Measurements from ENCODE around the gene CYP46A1. TPM values are rescaled to one million over a fixed set of nuclear protein-coding genes. Genes with fewer than 3 reads are reported as not detected.
"Not testable (repeated sequence)": the region's sequence is repeated elsewhere in the genome, so short reads cannot be mapped to it uniquely, and the experiment has no call there.

The CYP46A1 gene
- total and polyA plus RNA-seq, 4 donors = 0.14 to 0.92 (median 0.48) TPM

GRCh38 chr14:99637624-99638023 lies 46.5 kb upstream of the CYP46A1 start:
- TF ChIP-seq MAX (IDR thresholded peaks at IDR 0.05) = no peak
- no peaks in the 10 kb centered on the region for H3K9me3 ChIP-seq (ENCODE audit: control insufficient read depth in 4 of 4, low read length in 3 of 4)
- H3K4me1 ChIP-seq (ENCODE audit: control insufficient read depth in 4 of 4, insufficient read depth in 4 of 4, low read length in 3 of 4) = no peaks in the 10 kb centered on the region
- 90% methylated on average over 7 of the region's 7 CpGs for WGBS
- no peak overlapping the region for H3K4me3 ChIP-seq (ENCODE audit: low read depth in 1 of 3, low read length in 3 of 3)
- no peak overlapping the region for H3K9ac ChIP-seq (ENCODE audit: low read depth in 1 of 2, low read length in 2 of 2)
- no peak overlapping the region for H3K27ac ChIP-seq (ENCODE audit: low read depth in 1 of 2, low read length in 2 of 2)
- H3K36me3 ChIP-seq (ENCODE audit: control insufficient read depth in 4 of 4, insufficient read depth in 3 of 4, low read depth in 1 of 4, low read length in 3 of 4) = no peaks in the 10 kb centered on the region
- H3K27me3 ChIP-seq (ENCODE audit: control insufficient read depth in 4 of 4, insufficient read depth in 4 of 4, low read length in 3 of 4) = no peaks in the 10 kb centered on the region
- no peak for DNase-seq (ENCODE audit: low spot score)

- H3K9ac ChIP-seq (ENCODE audit: low read depth in 1 of 2, low read length in 2 of 2); DNase-seq (ENCODE audit: low spot score); H3K9me3 ChIP-seq (ENCODE audit: control insufficient read depth in 4 of 4, low read length in 3 of 4); H3K27me3 ChIP-seq (ENCODE audit: control insufficient read depth in 4 of 4, insufficient read depth in 4 of 4, low read length in 3 of 4); H3K4me3 ChIP-seq (ENCODE audit: low read depth in 1 of 3, low read length in 3 of 3); H3K27ac ChIP-seq (ENCODE audit: low read depth in 1 of 2, low read length in 2 of 2); H3K36me3 ChIP-seq (ENCODE audit: control insufficient read depth in 4 of 4, insufficient read depth in 3 of 4, low read depth in 1 of 4, low read length in 3 of 4): not testable (repeated sequence)
- WGBS = 92% methylated on average over 5 of the region's 5 CpGs
- peaks cover 2 to 12% (median 7%) of the 10 kb centered on the region in 4 donors for H3K4me1 ChIP-seq (ENCODE audit: control insufficient read depth in 4 of 4, insufficient read depth in 4 of 4, low read length in 3 of 4)
Observed at GRCh38 chr14:99642771-99643170, 41.3 kb upstream of the CYP46A1 start.

- peaks cover 2 to 12% (median 7%) of the 10 kb centered on the region in 4 donors for H3K4me1 ChIP-seq (ENCODE audit: control insufficient read depth in 4 of 4, insufficient read depth in 4 of 4, low read length in 3 of 4)
- no peaks in the 10 kb centered on the region for H3K9me3 ChIP-seq (ENCODE audit: control insufficient read depth in 4 of 4, low read length in 3 of 4)
- no peak overlapping the region for H3K9ac ChIP-seq (ENCODE audit: low read depth in 1 of 2, low read length in 2 of 2)
- no peaks in the 10 kb centered on the region for H3K27me3 ChIP-seq (ENCODE audit: control insufficient read depth in 4 of 4, insufficient read depth in 4 of 4, low read length in 3 of 4)
- no peak for TF ChIP-seq GABPA (IDR thresholded peaks at IDR 0.05 in 1 of 2, conservative IDR thresholded peaks at IDR 0.05 in 1 of 2)
- no peak for TF ChIP-seq YY1 (IDR thresholded peaks at IDR 0.05)
- TF ChIP-seq ZBTB33 (IDR thresholded peaks at IDR 0.05) = no peak
- no peak for TF ChIP-seq EGR1 (IDR thresholded peaks at IDR 0.05; ENCODE audit: low read depth in 2 of 2)
- TF ChIP-seq FOXA2 (IDR thresholded peaks at IDR 0.05) = no peak
- no peak for TF ChIP-seq SP1 (IDR thresholded peaks at IDR 0.05)
- TF ChIP-seq CTCF (IDR thresholded peaks at IDR 0.05; ENCODE audit: low read depth, low read length, missing input control) = no peak
- no peak for TF ChIP-seq JUND (IDR thresholded peaks at IDR 0.05)
- TF ChIP-seq MAX (IDR thresholded peaks at IDR 0.05) = no peak
- no peak for TF ChIP-seq ATF3 (IDR thresholded peaks at IDR 0.05)
- TF ChIP-seq NR2F2 (IDR thresholded peaks at IDR 0.05) = no peak
- H3K4me3 ChIP-seq (ENCODE audit: low read depth in 1 of 3, low read length in 3 of 3) = no peak overlapping the region
- no peaks in the 10 kb centered on the region for H3K36me3 ChIP-seq (ENCODE audit: control insufficient read depth in 4 of 4, insufficient read depth in 3 of 4, low read depth in 1 of 4, low read length in 3 of 4)
- H3K27ac ChIP-seq (ENCODE audit: low read depth in 1 of 2, low read length in 2 of 2) = no peak overlapping the region
- WGBS = 73% methylated on average over 6 of the region's 6 CpGs
- no peak for DNase-seq (ENCODE audit: low spot score)
Observed at GRCh38 chr14:99643343-99643742, 40.8 kb upstream of the CYP46A1 start.

Data from liver (tissue), 9 donors.